B cell (primary cell): ENCODE data around the gene EYS.

Experiments
- CTCF ChIP-seq: fragments of 200-600 bp; IDR thresholded peaks from one replicate; pipeline ENCODE4 v1.8.0; 2022; ENCODE audit warnings: antibody characterized with exemption, mild to moderate bottlenecking
- EZH2 ChIP-seq: IDR thresholded peaks from 2 replicates; pipeline ENCODE4 v1.6.1; 2012; ENCODE audit warnings: borderline replicate concordance, low read depth, mild to moderate bottlenecking, moderate library complexity, low read length; ENCODE audit not compliant: insufficient read depth, poor library complexity, severe bottlenecking

DNA sequence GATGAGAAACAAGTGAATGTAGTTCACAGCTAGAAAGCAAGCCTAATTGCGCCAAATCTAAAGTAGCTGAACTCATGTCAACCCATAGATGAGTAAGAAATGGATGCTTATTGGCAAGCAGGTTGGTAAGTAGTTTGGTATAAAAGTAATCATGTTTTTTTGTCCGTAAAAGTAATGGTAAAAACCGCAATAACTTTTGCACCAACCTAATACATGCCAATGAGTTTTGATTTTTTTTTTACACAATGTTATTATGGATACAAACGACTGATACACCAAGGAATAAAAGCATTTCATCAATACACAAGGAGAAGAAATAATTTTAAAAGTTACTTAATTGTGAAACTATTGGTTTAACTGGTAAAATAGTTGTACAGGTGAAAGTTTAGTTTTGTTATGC, 977.5 kb downstream of the EYS start:
- no peak for TF ChIP-seq CTCF
- TF ChIP-seq EZH2, result no peak
